Measurements from ENCODE around the gene HDLBP. TPM values are rescaled to one million over a fixed set of nuclear protein-coding genes. Genes with fewer than 3 reads are reported as not detected.

HDLBP gene
- total RNA-seq, 1 donor: 1,418 TPM

DNA sequence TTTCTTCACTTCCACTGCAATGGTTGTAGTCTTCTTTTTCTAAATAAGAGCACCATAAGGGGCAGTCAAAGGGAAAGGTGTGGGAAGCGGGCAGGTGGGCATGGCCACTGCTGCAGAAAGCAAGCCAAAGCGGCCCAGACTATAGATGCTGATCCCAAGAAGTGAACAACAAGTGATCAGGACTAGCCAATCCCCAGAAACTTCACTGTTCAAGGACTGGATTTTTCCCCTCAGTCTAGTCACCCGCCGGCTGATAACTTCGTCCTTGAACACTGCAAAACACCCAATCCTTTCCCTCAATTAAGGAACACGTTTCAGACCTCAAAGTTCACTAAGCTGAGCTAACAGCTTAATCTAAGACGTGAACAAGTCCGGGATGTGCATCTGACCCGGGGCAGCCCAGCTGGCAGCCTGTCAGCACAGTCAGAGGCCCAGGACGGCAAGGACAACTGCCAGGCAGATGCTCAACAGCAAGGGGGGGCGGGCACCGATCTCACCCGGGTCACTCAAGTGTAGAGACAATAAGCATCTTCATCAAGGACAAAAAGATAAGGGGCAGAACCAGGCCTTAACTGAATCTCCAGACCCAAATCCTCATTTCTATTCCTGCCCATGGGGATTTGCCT is 59.8 kb downstream of the HDLBP start:
- Histone ChIP-seq H3K4me2 (ENCODE audit: insufficient read depth, low read length) (no peak overlapping the region), H3K27ac (ENCODE audit: low read depth, low read length) (no peak overlapping the region), H2AFZ (ENCODE audit: low read length) (no peak overlapping the region), H3K79me2 (ENCODE audit: insufficient read depth, low read length) (peaks cover 88% of the 10 kb centered on the region), H3K4me1 (ENCODE audit: insufficient read depth, low read length) (no peaks in the 10 kb centered on the region), H3K9me3 (ENCODE audit: low read depth, low read length) (no peaks in the 10 kb centered on the region), H3K4me3 (ENCODE audit: insufficient read depth, low read length) (no peak overlapping the region), H4K20me1 (ENCODE audit: insufficient read depth, low read length) (peaks cover 77% of the 10 kb centered on the region), H3K36me3 (ENCODE audit: insufficient read depth, low read length) (peaks cover 98% of the 10 kb centered on the region), H3K27me3 (ENCODE audit: insufficient read depth, low read length) (no peaks in the 10 kb centered on the region)
- DNase-seq (ENCODE audit: insufficient read length, low spot score, missing footprints): peak; percentile 42
- no peak for TF ChIP-seq CTCF (IDR thresholded peaks at IDR 0.05; ENCODE audit: extremely low read depth, low read depth, low read length)

- H2AFZ ChIP-seq (ENCODE audit: low read length): no peak overlapping the region
- H3K9me3 ChIP-seq (ENCODE audit: low read depth, low read length): no peaks in the 10 kb centered on the region
- H3K4me2 ChIP-seq (ENCODE audit: insufficient read depth, low read length): no peak overlapping the region
- H3K27ac ChIP-seq (ENCODE audit: low read depth, low read length): no peak overlapping the region
- peaks cover 98% of the 10 kb centered on the region for H3K36me3 ChIP-seq (ENCODE audit: insufficient read depth, low read length)
- H4K20me1 ChIP-seq (ENCODE audit: insufficient read depth, low read length): peaks cover 79% of the 10 kb centered on the region
- peaks cover 88% of the 10 kb centered on the region for H3K79me2 ChIP-seq (ENCODE audit: insufficient read depth, low read length)
- H3K4me3 ChIP-seq (ENCODE audit: insufficient read depth, low read length): no peak overlapping the region
- no peaks in the 10 kb centered on the region for H3K27me3 ChIP-seq (ENCODE audit: insufficient read depth, low read length)
- no peaks in the 10 kb centered on the region for H3K4me1 ChIP-seq (ENCODE audit: insufficient read depth, low read length)
- no peak for TF ChIP-seq CTCF (IDR thresholded peaks at IDR 0.05; ENCODE audit: extremely low read depth, low read depth, low read length)
- DNase-seq (ENCODE audit: insufficient read length, low spot score, missing footprints): no peak
Measured at GRCh38 chr2:241254904-241255351, 60.5 kb downstream of the HDLBP start.

- Histone ChIP-seq H3K4me3 (ENCODE audit: insufficient read depth, low read length) (no peak overlapping the region), H3K36me3 (ENCODE audit: insufficient read depth, low read length) (peaks cover 100% of the 10 kb centered on the region), H4K20me1 (ENCODE audit: insufficient read depth, low read length) (peaks cover 80% of the 10 kb centered on the region), H3K4me2 (ENCODE audit: insufficient read depth, low read length) (no peak overlapping the region), H3K27me3 (ENCODE audit: insufficient read depth, low read length) (no peaks in the 10 kb centered on the region), H3K27ac (ENCODE audit: low read depth, low read length) (no peak overlapping the region), H3K4me1 (ENCODE audit: insufficient read depth, low read length) (no peaks in the 10 kb centered on the region), H3K9me3 (ENCODE audit: low read depth, low read length) (no peaks in the 10 kb centered on the region), H2AFZ (ENCODE audit: low read length) (no peak overlapping the region), H3K79me2 (ENCODE audit: insufficient read depth, low read length) (peaks cover 89% of the 10 kb centered on the region)
- TF ChIP-seq CTCF (IDR thresholded peaks at IDR 0.05; ENCODE audit: extremely low read depth, low read depth, low read length): no peak
- peak; percentile 58 for DNase-seq (ENCODE audit: insufficient read length, low spot score, missing footprints)
Measured at GRCh38 chr2:241252778-241253475, 62.5 kb downstream of the HDLBP start.

DNA sequence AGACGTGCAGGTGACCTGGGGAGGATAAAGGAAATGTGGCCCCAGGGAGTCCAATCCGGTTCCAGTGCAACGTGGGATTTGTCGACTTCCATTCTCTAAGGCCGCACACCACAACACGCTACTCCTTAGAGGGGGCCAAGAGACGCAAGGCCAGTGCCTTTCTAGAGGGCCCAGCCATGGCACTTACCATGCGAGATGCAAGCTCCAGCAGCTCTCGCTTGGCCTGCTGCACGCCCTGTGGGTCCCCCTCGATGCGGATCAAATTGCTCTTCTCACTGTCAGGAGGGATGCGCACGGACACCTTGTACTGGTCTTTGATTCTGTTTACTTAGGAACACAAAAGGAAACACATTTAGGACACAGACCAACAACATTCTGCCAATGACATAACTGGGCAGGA is 65.8 kb downstream of the HDLBP start:
- Histone ChIP-seq H3K4me2 (ENCODE audit: insufficient read depth, low read length) (no peak overlapping the region), H3K27me3 (ENCODE audit: insufficient read depth, low read length) (no peaks in the 10 kb centered on the region), H3K9me3 (ENCODE audit: low read depth, low read length) (no peaks in the 10 kb centered on the region), H4K20me1 (ENCODE audit: insufficient read depth, low read length) (peaks cover 65% of the 10 kb centered on the region), H2AFZ (ENCODE audit: low read length) (no peak overlapping the region), H3K79me2 (ENCODE audit: insufficient read depth, low read length) (peaks cover 85% of the 10 kb centered on the region), H3K4me3 (ENCODE audit: insufficient read depth, low read length) (no peak overlapping the region), H3K27ac (ENCODE audit: low read depth, low read length) (no peak overlapping the region), H3K4me1 (ENCODE audit: insufficient read depth, low read length) (no peaks in the 10 kb centered on the region), H3K36me3 (ENCODE audit: insufficient read depth, low read length) (peaks cover 99% of the 10 kb centered on the region)
- DNase-seq (ENCODE audit: insufficient read length, low spot score, missing footprints): no peak
- no peak for TF ChIP-seq CTCF (IDR thresholded peaks at IDR 0.05; ENCODE audit: extremely low read depth, low read depth, low read length)

Measured in osteoblast (primary cell).